ENCODE data around the gene UBE2N.

UBE2N gene

DNA sequence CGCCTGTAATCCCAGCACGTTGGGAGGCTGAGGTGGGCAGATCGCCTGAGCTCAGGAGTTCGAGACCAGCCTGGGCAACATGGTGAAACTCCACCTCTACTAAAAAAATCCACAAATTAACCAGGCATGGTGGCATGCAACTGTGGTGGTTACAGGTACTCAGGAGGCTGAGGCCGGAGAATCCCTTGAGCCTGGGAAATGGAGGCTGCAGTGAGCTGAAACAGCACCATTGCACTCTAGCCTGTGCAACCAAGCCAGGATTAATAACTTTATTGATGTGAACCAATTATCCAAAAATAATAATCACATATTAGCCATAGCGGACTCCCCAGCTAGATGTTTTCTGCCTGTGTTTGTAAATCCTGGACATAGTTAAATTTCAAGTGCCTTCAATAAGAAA lies 65.8 kb downstream of the UBE2N start:
- in situ Hi-C loops (cut with MboI; ENCODE audit: low sequenced_read_pairs, unreplicated experiment), result loop anchor here (25.0 kb wide), 1 partner anchor 239 kb away; no protein-coding TSS in a partner anchor

DNA sequence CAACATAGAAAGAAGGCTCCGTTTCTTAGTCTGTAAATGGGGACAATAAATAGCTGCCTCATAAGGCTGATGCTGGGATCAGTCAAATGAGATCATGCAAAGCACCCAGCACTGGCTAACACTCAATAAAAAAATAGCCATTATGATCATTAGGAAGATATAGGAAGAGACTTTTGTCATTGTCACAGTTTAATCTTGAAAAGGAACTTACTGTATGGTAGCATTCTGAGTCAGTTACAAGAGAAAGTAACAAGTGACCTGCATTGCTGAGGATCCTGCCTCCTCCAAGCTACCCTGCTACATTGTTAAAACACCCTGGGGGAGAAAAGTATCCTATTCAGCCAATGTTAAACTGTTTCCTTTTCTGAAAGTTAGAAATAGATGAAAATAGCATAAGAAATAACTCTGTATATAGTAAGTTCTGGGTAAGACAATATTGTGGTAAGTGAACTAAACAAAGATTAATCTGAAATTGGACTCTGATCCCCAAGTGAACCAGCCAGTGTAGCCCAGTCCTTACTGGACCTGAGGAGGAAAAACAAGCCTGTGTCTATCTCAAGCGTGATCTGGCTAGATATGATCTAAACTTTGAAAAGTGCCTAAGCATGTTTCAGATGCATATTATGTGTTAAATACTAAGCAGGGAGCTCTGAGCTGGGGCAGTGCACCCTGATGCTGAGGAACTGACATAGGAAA lies 67.6 kb downstream of the UBE2N start:
- peak; percentile 36 for DNase-seq (ENCODE audit: low spot score)
- in situ Hi-C loops (cut with MboI; ENCODE audit: low sequenced_read_pairs, unreplicated experiment), result no loop called here
- TF ChIP-seq, protein P1, sequence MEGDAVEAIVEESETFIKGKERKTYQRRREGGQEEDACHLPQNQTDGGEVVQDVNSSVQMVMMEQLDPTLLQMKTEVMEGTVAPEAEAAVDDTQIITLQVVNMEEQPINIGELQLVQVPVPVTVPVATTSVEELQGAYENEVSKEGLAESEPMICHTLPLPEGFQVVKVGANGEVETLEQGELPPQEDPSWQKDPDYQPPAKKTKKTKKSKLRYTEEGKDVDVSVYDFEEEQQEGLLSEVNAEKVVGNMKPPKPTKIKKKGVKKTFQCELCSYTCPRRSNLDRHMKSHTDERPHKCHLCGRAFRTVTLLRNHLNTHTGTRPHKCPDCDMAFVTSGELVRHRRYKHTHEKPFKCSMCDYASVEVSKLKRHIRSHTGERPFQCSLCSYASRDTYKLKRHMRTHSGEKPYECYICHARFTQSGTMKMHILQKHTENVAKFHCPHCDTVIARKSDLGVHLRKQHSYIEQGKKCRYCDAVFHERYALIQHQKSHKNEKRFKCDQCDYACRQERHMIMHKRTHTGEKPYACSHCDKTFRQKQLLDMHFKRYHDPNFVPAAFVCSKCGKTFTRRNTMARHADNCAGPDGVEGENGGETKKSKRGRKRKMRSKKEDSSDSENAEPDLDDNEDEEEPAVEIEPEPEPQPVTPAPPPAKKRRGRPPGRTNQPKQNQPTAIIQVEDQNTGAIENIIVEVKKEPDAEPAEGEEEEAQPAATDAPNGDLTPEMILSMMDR (IDR thresholded peaks at IDR 0.05; ENCODE audit: borderline replicate concordance, control extremely low read depth, extremely low read depth, insufficient read depth, missing control alignments), result no peak

More for the DNA sequence above, 65.8 kb downstream of the UBE2N start:
- DNase-seq (ENCODE audit: low spot score), result no peak
- TF ChIP-seq, protein P1 (IDR thresholded peaks at IDR 0.05; ENCODE audit: borderline replicate concordance, control extremely low read depth, extremely low read depth, insufficient read depth, missing control alignments), result no peak

DNA sequence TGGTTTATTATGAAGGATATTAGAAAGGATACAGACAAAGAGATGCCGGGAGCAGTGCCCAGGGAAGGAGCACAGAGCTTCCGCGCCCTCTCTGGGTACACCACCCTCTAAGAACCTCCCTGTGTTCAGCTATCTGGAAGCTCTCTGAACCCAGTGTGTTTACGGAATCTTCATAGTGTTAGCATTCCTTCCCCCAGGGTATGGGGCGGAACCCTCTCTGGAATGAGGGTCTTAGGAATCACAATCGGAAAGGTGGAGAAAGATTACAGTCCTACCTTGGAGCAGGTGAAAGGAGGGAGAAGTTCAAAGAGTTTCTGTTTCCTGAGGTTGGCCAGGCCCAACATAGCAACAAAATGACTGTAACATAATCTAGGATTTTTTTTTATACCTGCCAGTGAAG lies 70.8 kb downstream of the UBE2N start:
- in situ Hi-C loops (cut with MboI; ENCODE audit: low sequenced_read_pairs, unreplicated experiment), result no loop called here
- TF ChIP-seq, protein P1 (IDR thresholded peaks at IDR 0.05; ENCODE audit: borderline replicate concordance, control extremely low read depth, extremely low read depth, insufficient read depth, missing control alignments), result no peak
- DNase-seq (ENCODE audit: low spot score), result no peak

DNA sequence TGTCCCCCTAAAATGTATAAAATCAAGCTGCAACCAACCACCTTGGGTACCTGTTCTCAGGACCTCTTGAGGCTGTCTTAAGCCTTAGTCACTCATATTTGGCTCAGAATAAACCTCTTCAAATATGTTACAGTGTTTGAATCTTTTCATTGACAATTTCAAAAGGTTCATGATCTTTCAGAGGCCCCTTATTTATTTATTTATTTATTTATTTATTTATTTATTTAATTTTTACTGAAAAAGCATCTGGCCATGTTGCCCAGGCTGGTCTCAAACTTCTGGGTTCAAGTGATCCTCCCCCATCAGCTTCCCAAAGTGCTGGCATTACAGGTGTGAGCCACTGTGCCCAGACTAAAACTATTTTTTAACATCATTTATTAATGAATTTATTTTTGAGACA lies 72.2 kb downstream of the UBE2N start:
- in situ Hi-C loops (cut with MboI; ENCODE audit: low sequenced_read_pairs, unreplicated experiment), result no loop called here
- TF ChIP-seq, protein P1 (IDR thresholded peaks at IDR 0.05; ENCODE audit: borderline replicate concordance, control extremely low read depth, extremely low read depth, insufficient read depth, missing control alignments), result no peak
- no peak for DNase-seq (ENCODE audit: low spot score)

DNA sequence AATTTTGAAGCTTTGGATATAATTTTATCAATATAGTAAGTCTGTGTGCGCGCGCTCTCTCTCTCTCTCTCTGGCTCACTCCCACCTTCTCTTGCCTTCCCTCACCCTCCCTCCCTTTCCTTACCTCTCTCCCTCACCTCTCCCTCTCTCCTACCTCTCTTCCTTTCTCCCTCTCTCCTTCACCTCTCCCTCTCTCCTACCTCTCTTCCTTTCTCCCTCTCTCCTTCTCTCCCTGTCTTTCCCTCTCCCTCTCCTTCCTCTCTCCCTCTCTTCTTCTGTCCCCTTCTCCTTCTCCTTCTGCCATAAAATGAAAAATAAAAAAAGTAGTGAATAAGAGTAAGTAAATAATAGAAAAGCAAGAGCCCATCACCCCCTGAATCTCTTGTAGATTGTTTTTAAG lies 73.0 kb downstream of the UBE2N start:
- no peak for DNase-seq (ENCODE audit: low spot score)
- TF ChIP-seq, protein P1 (IDR thresholded peaks at IDR 0.05; ENCODE audit: borderline replicate concordance, control extremely low read depth, extremely low read depth, insufficient read depth, missing control alignments), result no peak
- in situ Hi-C loops (cut with MboI; ENCODE audit: low sequenced_read_pairs, unreplicated experiment), result no loop called here

DNA sequence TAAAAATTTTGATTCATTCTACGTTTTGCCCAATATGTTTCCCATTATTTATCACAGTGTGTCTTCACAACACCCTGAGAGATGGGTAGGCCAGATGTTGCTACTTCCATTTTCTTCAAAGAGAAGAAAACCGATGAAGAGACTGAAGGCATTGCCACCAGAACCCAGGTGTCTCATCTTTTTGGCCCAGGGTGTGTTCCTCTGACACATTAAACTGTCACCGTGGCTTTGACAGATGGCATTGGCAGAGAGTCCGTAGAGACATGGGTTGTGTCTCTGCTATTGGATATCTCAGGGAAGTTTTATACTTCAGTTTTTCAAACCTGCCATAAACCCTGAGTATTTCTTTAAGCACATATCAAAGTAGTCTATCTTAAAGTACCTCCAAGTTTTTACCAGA lies 75.3 kb downstream of the UBE2N start:
- in situ Hi-C loops (cut with MboI; ENCODE audit: low sequenced_read_pairs, unreplicated experiment), result no loop called here
- TF ChIP-seq, protein P1 (IDR thresholded peaks at IDR 0.05; ENCODE audit: borderline replicate concordance, control extremely low read depth, extremely low read depth, insufficient read depth, missing control alignments), result no peak
- DNase-seq (ENCODE audit: low spot score), result no peak

Data from GM13976 (cell line).